ENCODE measurements around the gene TTC7B. TPM values are rescaled to one million over a fixed set of nuclear protein-coding genes. Genes with fewer than 3 reads are reported as not detected.

The TTC7B gene
- total and polyA plus RNA-seq, 4 donors = 23.1 to 85.0 (median 54.6) TPM

Other genes with a start within 250 kb of the TTC7B start
- 10 to 100 TPM in 1 of 2 donors, 1 to 10 TPM in 1; 8.2 to 10.7 TPM for gene RPS6KA5, start 244.2 kb upstream of the TTC7B start, total RNA-seq
- 1 to 10 TPM; 3.3 to 7.5 TPM for gene RPS6KA5, start 244.2 kb upstream of the TTC7B start, polyA plus RNA-seq (ENCODE audit: insufficient read length in 2 of 2)